GM18517 (cell line): Measurements from ENCODE around the gene MKNK2.
"Not testable (repeated sequence)": the region's sequence is repeated elsewhere in the genome, so short reads cannot be mapped to it uniquely, and the experiment has no call there.

ENCODE experiments used
- ATAC-seq: cut with Tn5 transposase; IDR thresholded peaks from one replicate; pipeline ENCODE4 v1.9.1; 2021; ENCODE audit warnings: mild to moderate bottlenecking, moderate library complexity; ENCODE audit not compliant: unreplicated experiment

Gene MKNK2

DNA sequence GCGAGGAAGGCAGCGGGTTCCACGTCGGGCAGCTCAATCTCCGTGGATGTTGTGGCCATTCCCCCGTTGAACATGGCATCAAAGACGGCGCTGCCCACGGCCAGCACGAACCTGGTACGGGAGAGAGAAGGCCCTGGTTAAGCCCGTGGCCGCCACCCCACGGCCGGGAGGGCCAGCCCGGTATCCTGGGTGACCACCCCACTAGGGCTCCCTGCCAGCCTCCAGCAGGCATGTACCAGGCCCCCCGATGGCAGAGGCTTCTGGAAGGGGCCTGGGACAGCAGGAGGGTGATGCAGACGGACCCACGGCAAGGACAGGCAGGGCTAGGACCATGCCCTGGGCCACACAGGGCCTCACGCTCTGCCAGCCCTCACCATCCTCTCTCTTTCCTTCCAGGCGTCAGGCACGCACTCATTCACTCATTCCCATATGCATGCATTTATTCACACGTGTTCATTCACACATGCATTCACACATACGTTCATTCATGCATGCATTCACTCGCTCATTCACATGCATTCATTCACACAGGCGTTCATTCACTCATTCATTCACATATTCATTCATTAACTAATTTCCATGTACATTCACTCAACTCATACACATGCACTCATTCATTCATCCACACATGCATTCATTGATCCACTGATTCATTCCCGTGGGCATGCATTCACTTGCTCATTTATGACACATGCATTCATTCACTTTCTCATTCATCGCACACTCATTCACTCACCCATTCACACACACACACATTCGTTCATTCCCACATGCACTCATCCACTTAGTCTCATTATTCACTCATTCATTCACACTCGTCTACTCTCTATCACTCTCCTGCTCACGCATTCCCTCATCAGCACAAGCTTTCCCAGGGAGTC is 53.5 kb downstream of the MKNK2 start:
- ATAC-seq: no peak

DNA sequence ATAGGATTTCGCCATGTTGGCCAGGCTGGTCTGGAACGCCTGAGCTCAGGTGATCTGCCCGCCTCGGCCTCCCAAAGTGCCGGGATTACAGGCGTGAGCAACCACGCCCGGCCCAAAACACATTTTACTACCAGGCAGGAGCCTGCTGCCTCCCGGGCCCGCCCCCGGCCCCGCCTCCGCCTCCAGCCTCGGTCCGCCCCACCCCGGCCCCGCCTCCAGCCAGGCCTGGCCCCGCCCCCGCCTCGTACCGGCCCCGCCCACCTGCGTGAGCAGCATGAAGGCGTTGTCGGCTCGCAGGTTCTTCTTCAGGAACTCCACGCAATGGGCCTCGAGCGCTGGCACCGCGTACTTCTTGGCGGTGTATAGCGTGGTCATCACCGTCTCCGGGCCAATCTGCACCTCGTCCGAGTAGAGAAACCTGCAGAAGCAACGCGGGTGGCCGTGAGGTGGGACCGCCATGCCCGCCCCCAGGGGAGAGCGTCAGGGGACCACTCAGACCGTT is 58.2 kb downstream of the MKNK2 start:
- ATAC-seq: no peak

DNA sequence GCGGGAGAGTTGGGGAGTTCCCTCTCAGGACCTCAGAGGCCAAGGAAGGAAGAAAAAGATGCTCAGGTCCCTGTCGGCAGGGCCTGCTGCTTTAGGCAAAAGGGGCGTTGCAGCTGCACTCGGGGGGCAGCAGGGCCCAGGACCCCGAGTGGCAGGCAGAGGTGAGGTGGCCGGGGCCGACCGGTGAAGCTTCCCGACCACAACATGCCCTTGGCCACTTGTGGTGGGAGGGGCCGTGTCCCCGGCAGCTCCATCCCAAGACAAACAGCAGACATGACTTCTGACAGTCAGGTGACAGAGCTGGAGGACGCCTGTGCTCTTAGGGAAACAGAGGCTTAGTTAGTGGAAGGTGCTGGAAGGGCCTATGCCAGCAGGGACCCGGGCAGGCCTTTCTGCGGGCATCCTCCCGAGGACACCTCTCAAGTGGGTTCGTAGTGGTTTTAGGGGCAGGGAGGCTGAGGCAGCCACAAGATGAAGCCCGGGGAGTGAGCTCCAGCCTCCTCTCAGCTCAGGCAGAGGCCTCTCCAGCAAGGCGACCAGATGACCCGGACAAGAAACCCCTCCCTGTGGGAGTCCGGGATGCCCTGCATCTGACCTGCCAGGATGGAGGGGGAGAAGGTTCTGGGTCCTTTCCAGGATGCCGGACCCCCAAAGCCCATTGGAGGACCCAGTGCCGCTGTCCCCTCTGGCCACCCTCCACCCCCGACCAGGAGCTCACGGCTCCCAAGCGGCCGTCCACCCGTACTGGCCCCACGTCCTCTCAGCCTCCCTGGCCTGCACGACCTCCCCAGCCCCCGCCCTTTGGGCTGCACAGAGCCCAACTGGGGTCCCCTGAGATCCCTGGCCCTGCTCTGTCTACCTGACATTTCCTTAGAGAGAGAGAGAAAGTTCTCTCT is 59.8 kb downstream of the MKNK2 start:
- ATAC-seq: no peak

DNA sequence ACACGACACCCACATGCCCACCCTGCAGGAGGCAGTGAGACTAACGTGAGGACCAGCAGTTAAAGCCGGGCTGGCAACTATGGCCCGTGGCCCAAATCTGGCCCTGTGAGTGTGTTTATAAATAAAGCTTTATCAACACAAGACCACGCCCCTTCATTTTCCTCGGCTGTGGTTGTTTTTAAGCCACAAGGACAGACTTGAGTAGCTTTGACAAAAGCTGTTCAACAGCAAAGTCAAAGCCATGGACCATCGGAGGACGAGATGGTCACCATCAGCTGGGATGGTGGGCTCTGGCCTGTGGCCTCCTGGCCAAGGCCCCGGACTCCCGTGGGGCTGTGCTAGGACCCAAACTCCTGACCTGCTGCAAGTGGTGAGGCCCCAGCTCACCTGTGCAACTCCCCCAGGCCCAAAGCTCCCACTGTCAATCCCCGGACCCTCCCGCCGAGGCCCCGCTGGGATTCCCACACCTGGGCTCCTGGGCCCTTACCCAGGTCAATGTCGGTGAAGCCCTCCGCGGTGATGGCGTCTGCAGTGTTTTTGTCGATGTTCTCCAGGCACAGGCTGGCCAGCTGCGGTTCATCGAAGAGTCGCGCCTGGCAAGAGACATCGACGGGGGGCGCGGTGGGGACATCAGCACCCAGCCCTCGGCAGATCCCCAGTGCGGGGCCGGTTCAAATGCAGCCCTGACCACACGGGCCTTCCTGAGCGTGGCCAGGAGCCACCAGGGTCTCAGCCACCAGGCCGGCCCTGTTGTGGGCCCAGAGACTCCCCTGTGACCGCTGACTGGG is 60.6 kb downstream of the MKNK2 start:
- no peak for ATAC-seq

DNA sequence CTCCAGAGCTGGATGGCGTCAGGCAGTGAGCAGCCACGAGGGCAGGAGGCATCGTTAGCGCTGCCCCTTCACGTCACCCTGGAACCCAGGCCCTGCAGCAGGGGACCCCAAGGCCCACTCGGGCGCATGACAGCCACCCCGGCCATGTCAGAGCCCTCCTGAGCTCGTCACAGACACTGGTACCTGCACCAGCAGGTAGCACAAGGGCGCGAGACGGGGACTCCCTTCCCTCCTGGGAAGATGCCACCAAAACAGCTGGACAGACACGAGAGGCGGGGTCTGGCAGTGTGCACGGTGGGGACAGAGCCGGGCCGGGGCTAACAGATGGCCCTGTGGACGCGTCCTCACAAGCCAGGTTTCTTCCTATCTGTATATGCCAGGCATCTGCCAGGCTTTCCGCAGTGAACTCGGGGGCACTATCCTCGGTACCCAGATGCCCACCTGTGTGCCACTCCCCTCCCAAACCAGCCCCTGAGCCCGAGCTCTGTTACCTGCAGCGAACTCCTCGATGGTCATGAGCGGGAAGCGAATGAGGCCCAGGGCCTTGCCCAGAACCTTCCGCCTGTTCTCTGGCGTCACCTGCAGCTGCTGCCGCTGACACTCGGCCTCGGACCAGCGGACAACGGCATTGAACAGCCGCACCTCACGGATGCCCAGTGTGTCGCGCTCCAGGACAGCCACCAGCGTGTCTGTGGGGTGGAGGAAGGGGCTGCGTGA is 61.4 kb downstream of the MKNK2 start:
- ATAC-seq: no peak

DNA sequence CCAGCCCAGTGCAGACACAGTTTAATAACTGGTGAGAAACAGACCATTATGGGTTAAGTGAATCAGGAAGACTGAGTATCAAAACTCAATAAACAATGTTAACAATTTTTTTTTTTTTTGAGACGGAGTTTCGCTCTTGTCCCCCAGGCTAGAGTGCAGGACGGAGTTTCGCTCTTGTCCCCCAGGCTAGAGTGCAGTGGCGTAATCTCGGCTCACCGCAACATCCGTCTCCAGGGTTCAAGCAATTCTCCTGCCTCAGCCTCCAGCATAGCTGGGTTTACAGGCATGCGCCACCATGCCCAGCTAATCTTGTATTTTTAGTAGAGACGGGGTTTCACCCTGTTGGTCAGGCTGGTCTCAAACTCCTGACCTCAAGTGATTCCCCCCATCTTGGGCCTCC is 62.6 kb downstream of the MKNK2 start:
- not testable (repeated sequence) for ATAC-seq
